GM10847 (cell line): ENCODE results near the gene SPAST.

Experiments used
- POLR2A ChIP-seq: IDR thresholded peaks from 2 replicates; pipeline ENCODE4 v1.6.1; 2011; ENCODE audit not compliant: insufficient read length; ENCODE audit errors: extremely low read depth

SPAST gene

GRCh38 chr2:32063310-32064020 lies at the start of gene SPAST:
SPAST (plus strand) TSS chr2:32063556; CDS start chr2:32063832, 276 bp downstream.
- TF ChIP-seq POLR2A: peak; percentile 45

DNA sequence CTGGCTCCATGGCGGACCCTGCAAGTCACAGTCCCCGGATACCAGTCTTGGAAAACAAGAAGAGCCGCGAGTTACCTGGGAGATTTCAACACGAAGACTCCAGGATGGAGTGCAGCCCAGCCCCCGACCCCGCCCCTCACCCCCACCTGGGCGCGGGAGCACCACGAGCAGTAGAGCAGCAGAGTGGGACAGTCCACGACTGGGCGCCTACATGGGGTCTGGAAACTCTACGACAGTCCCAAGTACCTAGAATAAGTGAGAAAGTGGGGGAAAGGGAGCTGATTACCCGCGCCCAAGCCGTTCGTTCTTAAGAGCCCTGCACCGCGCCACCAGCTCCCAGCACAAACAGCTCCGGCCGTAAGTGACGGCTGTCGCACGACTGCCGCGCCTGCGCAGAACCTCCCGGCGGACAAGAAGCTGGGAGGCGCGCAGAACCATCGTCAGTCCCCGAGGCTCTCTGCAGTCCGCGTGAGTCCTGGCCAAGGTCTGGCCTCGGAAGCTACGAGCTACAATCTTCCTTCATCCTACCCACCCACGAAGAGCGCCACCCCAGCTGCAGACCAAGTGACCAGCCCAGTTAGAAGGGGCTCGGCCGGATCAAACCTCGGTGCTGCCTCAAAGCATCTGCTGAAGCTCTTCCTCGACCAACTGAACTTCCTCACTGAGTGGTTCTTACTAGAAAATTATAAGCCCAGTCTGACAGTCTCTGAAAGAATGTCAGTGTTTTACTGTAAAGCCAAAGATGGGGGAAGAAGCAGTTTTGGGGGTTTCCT lies 23.7 kb upstream of the SPAST start, which contains the start of gene DPY30:
TSS of gene DPY30 (minus strand) at position 359 of the 773 bp plus-strand sequence. CDS start at position 10, 349 bp downstream.
- TF ChIP-seq POLR2A: peak; percentile 98

DNA sequence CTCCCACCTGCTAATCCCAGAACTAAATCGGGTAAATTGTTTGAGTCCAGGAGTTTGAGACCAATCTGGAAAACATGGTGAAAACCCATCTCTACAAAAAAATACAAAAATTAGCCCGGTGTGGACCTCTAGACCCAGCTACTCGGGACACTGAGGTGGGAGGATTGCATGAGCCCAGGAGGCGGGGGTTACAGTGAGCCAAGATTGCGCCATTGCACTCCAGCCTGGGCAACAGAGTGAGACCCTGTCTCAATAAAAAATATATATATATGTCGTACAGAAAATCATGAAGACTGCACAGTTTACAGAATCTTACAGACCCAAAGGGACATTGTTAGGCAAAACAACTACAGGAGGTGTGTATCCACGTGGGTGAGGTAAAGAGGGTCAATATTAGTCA lies 19.8 kb upstream of the SPAST start:
- no peak for TF ChIP-seq POLR2A

GRCh38 chr2:32051836-32052439 lies 11.4 kb upstream of the SPAST start:
- no peak for TF ChIP-seq POLR2A

- TF ChIP-seq POLR2A: no peak
Measured at GRCh38 chr2:32058130-32058529, 5.2 kb upstream of the SPAST start.

GRCh38 chr2:32060266-32060665 lies 3.1 kb upstream of the SPAST start:
- TF ChIP-seq POLR2A: no peak

DNA sequence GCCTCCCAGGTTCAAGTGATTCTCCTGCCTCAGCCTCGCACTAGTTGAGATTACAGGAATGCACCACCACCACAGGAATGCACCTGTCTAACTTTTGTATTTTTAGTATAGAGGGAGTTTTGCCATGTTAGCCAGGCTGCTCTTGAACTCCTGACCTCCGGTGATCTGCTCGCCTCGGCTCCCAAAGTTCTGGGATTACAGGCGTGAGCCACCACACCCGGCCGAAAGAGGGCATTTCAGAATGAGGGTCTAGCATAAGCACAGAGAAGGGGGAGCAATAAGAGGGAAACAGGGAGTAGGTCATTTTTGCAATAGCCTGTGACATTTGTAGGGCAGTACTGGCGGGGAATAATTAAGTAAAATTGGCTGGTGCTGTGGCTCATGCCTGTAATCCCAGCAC lies 1.9 kb upstream of the SPAST start:
- no peak for TF ChIP-seq POLR2A

DNA sequence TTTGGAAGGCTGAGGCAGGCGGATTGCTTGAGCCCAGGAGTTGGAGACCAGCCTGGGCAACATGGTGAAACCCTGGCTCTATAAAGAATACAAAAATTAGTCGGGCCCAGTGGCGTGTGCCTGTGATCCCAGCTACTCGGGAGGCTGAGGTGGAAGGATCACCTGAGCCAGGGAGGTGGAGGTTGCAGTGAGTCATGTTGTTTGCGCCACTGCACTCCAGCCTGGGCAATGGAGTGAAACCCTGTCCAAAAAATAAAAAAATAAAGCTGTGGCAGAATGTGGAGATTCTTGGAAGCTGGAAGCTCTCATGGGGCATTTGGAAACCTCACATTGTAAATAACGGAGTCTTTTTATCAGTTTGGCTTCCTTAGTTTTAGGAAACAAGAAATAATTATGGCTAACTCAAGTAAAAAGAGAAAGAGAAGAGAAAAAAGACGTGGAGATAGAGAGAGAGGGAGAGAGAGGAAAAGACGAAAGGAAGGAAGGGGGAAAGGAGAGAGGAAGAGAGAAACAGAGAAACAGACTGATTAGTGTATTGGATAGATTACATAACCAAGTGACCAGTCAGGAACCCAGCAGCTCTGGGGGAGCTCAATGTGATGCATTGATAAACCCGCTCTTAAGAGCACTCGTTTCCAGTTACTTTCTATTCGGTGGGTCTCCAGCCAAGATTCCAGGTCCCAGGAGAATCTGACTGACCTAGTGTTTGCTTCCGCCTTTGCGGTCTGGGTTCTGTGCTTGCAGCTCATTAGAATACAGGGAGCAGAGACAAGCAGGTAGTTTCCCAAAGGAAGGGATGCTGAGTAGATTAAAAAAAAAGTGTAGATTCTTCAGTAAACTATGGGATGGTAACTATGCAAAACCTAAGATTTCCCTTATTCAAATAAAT lies 1.1 kb upstream of the SPAST start:
- no peak for TF ChIP-seq POLR2A

DNA sequence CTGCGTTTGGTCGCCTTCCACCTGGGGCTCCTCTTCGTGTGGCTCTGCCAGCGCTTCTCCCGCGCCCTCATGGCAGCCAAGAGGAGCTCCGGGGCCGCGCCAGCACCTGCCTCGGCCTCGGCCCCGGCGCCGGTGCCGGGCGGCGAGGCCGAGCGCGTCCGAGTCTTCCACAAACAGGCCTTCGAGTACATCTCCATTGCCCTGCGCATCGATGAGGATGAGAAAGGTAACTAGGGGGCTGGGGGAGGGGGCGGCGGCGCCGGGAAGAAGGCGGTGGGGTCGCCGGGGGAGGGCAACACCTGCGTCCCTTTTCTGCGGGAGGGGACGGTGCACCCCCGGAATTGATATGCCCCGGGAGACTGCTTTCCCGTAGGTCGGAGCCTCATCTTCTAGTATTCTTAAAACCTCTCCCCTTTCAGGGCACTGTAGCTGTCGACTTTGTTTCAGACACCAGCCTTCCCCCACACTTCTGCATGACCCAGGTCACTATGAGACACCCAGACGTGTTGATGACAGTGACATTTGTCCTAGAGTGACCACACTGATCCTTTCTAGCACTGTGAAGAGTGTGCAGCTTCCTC lies 755 bp downstream of the SPAST start:
- peak; percentile 41 for TF ChIP-seq POLR2A

- TF ChIP-seq POLR2A: no peak
Measured at GRCh38 chr2:32064713-32065112, 1.4 kb downstream of the SPAST start.

GRCh38 chr2:32067549-32067948 lies 4.2 kb downstream of the SPAST start:
- TF ChIP-seq POLR2A: no peak

DNA sequence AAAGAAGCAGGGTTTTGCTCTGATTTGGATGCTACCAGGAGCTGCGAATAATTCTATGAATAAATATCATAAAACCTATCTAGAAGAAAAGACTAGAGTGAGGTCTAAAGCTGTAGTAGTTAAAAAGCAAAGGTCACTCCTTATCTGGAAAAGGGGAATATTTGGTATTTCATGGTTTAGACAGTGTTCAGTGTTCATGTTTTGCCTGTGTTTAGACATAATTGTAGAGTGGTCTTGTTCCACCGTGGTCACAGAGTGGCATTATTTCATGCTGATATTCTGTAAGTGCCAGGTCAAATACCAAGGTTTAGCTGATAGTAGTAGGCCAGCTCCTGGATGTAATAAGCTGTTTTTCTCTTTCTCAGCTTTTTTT lies 10.8 kb downstream of the SPAST start:
- no peak for TF ChIP-seq POLR2A

GRCh38 chr2:32095671-32096070 lies 32.3 kb downstream of the SPAST start:
- TF ChIP-seq POLR2A: no peak

DNA sequence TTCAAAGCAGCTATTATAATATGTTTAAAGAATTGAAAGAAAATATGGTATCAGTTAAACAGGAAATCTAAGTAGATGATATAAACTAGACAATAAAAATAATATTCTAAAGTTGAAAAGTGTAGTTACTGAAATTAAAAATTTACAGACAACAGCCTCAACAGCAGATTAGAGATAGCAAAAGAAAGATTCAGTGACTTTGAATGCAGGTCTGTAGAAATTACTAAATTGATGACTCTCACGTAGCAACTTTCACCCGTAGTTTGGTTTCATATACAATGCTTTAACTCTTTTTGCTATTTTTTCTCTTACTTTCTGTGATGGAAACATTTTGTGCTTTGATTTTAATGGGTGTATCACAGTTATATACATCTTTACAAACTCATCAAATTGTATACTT lies 44.8 kb downstream of the SPAST start:
- no peak for TF ChIP-seq POLR2A

GRCh38 chr2:32118055-32118454 lies 54.7 kb downstream of the SPAST start:
- TF ChIP-seq POLR2A: no peak
